H1 (cell line): ENCODE data around the gene SELENOO. TPM values are rescaled to one million over a fixed set of nuclear protein-coding genes. Genes with fewer than 3 reads are reported as not detected.

Source experiments
- CTCF ChIA-PET: fragments of 300-600 bp; sonication (Branson Sonifier 250); formaldehyde crosslinking; loops from one replicate; lab custom pipeline; 2021; ENCODE audit not compliant: partially characterized antibody; lab: Charles Lee
- POLR2A ChIA-PET: fragments of 300-600 bp; sonication (Branson Sonifier 250); formaldehyde crosslinking; loops from one replicate; lab custom pipeline; 2021; ENCODE audit warnings: inconsistent platforms; ENCODE audit not compliant: partially characterized antibody; lab: Charles Lee
- DNase-seq, 2 experiments: peaks; one replicate each; pipeline versions ENCODE4 v3.0.0 to v3.0.0-alpha.2; 2010 to 2022; ENCODE audit warnings: low spot score in 2 of 2, low read depth in 1 of 2, mixed read lengths in 1 of 2
- FAIRE-seq: peaks from 2 replicates; lab custom pipeline; 2011; peaks lifted over from hg19 to GRCh38; lab: Jason Lieb, UNC
- H2AFZ ChIP-seq: 2 replicates; pipeline ENCODE4 v1.8.1; 2012; ENCODE audit warnings: low read length, inconsistent platforms
- H2AK5ac ChIP-seq: 2 replicates; pipeline ENCODE4 v1.6.1; 2013; ENCODE audit warnings: low read depth, low read length
- H2BK120ac ChIP-seq: replicated peaks from 2 replicates; pipeline ENCODE3; 2013; ENCODE audit warnings: low read depth, low read length, inconsistent platforms
- H2BK12ac ChIP-seq: 2 replicates; pipeline ENCODE4 v1.6.1; 2013; ENCODE audit warnings: low read depth, low read length
- H2BK15ac ChIP-seq: 2 replicates; pipeline ENCODE4 v1.6.1; 2013; ENCODE audit warnings: low read length
- H2BK20ac ChIP-seq: 2 replicates; pipeline ENCODE4 v1.6.1; 2013; ENCODE audit warnings: low read length
- H2BK5ac ChIP-seq: 2 replicates; pipeline ENCODE4 v1.6.1; 2013; ENCODE audit warnings: low read depth, low read length
- H3K14ac ChIP-seq: 2 replicates; pipeline ENCODE4 v1.6.1; 2013; ENCODE audit warnings: inconsistent platforms; ENCODE audit not compliant: insufficient read length
- H3K18ac ChIP-seq: 2 replicates; pipeline ENCODE4 v1.6.1; 2013; ENCODE audit warnings: low read length; ENCODE audit errors: extremely low read depth
- H3K23ac ChIP-seq: 2 replicates; pipeline ENCODE4 v1.6.1; 2013; ENCODE audit warnings: inconsistent platforms; ENCODE audit not compliant: insufficient read length
- H3K23me2 ChIP-seq: 2 replicates; pipeline ENCODE4 v1.6.1; 2013; ENCODE audit warnings: low read depth, low read length
- H3K27ac ChIP-seq: 2 replicates; pipeline ENCODE4 v1.6.1; 2011; ENCODE audit warnings: low read depth, low read length, inconsistent platforms
- H3K27me3 ChIP-seq, 4 experiments: replicated peaks in 1 of 4; 1 replicate in 1 of 4; 2 replicates in 3 of 4; pipeline versions ENCODE4 v1.6.1 to v1.8.1; 2011 to 2013; ENCODE audit warnings: low read length in 3 of 4, mild to moderate bottlenecking in 3 of 4, inconsistent platforms in 2 of 4, mixed read lengths in 2 of 4, moderate library complexity in 1 of 4; ENCODE audit not compliant: control insufficient read depth in 3 of 4, insufficient read depth in 3 of 4; ENCODE audit errors: extremely low read depth in 1 of 4
- H3K36me3 ChIP-seq, 4 experiments: 2 replicates each; pipeline versions ENCODE4 v1.6.1 to v1.8.1; 2011 to 2013; ENCODE audit warnings: mild to moderate bottlenecking in 4 of 4, low read length in 3 of 4, moderate library complexity in 2 of 4, control low read depth in 1 of 4, inconsistent platforms in 1 of 4; ENCODE audit not compliant: insufficient read depth in 4 of 4, control insufficient read depth in 2 of 4
- H3K4ac ChIP-seq: replicated peaks from 2 replicates; pipeline ENCODE3; 2013; ENCODE audit warnings: low read length, low read depth, mixed read lengths, inconsistent platforms; ENCODE audit not compliant: insufficient read length
- H3K4me1 ChIP-seq, 4 experiments: replicated peaks in 1 of 4; 1 replicate in 1 of 4; 2 replicates in 3 of 4; pipeline versions ENCODE4 v1.6.1 to v1.8.1; 2011 to 2013; ENCODE audit warnings: low read length in 3 of 4, inconsistent platforms in 2 of 4, mixed read lengths in 1 of 4; ENCODE audit not compliant: insufficient read depth in 4 of 4, control insufficient read depth in 3 of 4
- H3K4me2 ChIP-seq, 2 experiments: 2 replicates each; pipeline versions ENCODE4 v1.6.1 to v1.8.1; 2011 to 2013; ENCODE audit warnings: low read depth in 2 of 2, low read length in 2 of 2, control low read depth in 1 of 2, inconsistent platforms in 1 of 2, mild to moderate bottlenecking in 1 of 2; ENCODE audit not compliant: insufficient read depth in 1 of 2
- H3K4me3 ChIP-seq, 4 experiments: fragments of 200-600, 300-600 bp in 1 of 4; sonication (generic), shearing (Covaris generic), sonication (Bioruptor Twin) in 1 of 4; 2 replicates each; pipeline versions ENCODE4 v1.5.1 to v1.8.1; 2011 to 2016; ENCODE audit warnings: low read length in 4 of 4, low read depth in 3 of 4, control low read depth in 2 of 4, inconsistent platforms in 2 of 4, mild to moderate bottlenecking in 2 of 4, mixed read lengths in 1 of 4, moderate library complexity in 1 of 4; ENCODE audit not compliant: insufficient read depth in 2 of 4; ENCODE audit errors: extremely low read depth in 1 of 4
- H3K56ac ChIP-seq: replicated peaks from 2 replicates; pipeline ENCODE3; 2013; ENCODE audit warnings: low read depth, mild to moderate bottlenecking, mixed read lengths, low read length, inconsistent platforms; ENCODE audit not compliant: insufficient read length
- H3K79me1 ChIP-seq: 2 replicates; pipeline ENCODE4 v1.6.1; 2013; ENCODE audit warnings: low read depth, low read length, control low read depth
- H3K79me2 ChIP-seq, 2 experiments: 2 replicates each; pipeline versions ENCODE4 v1.6.1 to v1.8.1; 2012 to 2013; ENCODE audit warnings: low read length in 2 of 2, mild to moderate bottlenecking in 2 of 2, inconsistent platforms in 1 of 2; ENCODE audit not compliant: insufficient read depth in 2 of 2, control insufficient read depth in 1 of 2
- H3K9ac ChIP-seq, 4 experiments: replicated peaks in 1 of 4; 1 replicate in 1 of 4; 2 replicates in 3 of 4; pipeline versions ENCODE4 v1.6.1 to v1.8.1; 2011 to 2013; ENCODE audit warnings: low read depth in 3 of 4, low read length in 3 of 4, control low read depth in 2 of 4, mild to moderate bottlenecking in 2 of 4, moderate library complexity in 2 of 4, inconsistent platforms in 1 of 4; ENCODE audit errors: extremely low read depth in 1 of 4
- H3K9me3 ChIP-seq, 2 experiments: 2 replicates each; pipeline versions ENCODE4 v1.6.1 to v1.8.1; 2012 to 2013; ENCODE audit warnings: mild to moderate bottlenecking in 2 of 2, moderate library complexity in 2 of 2, control low read depth in 1 of 2, inconsistent platforms in 1 of 2, low read depth in 1 of 2, low read length in 1 of 2, mixed read lengths in 1 of 2; ENCODE audit not compliant: insufficient read depth in 2 of 2
- H4K20me1 ChIP-seq, 2 experiments: replicated peaks in 1 of 2; 2 replicates each; pipeline versions ENCODE3 to v1.8.1; 2011 to 2013; ENCODE audit warnings: inconsistent platforms in 2 of 2, low read length in 2 of 2, mild to moderate bottlenecking in 1 of 2; ENCODE audit not compliant: insufficient read depth in 2 of 2, control insufficient read depth in 1 of 2
- H4K5ac ChIP-seq: 2 replicates; pipeline ENCODE4 v1.6.1; 2013; ENCODE audit warnings: low read length, low read depth, mixed read lengths, inconsistent platforms; ENCODE audit not compliant: insufficient read length
- H4K8ac ChIP-seq: 2 replicates; pipeline ENCODE4 v1.8.0; 2013; ENCODE audit warnings: mild to moderate bottlenecking, moderate library complexity, low read length, inconsistent platforms; ENCODE audit not compliant: insufficient read depth; ENCODE audit errors: extremely low read depth
- H4K91ac ChIP-seq: replicated peaks from 2 replicates; pipeline ENCODE3; 2013; ENCODE audit warnings: low read length, mixed read lengths, inconsistent platforms; ENCODE audit not compliant: insufficient read length
- BCL11A ChIP-seq, 2 experiments: IDR thresholded peaks; one replicate each; pipeline ENCODE4 v1.6.1; 2011; ENCODE audit warnings: low read depth in 2 of 2, low read length in 2 of 2, mild to moderate bottlenecking in 2 of 2
- RFX5 ChIP-seq: IDR thresholded peaks from 2 replicates; pipeline ENCODE4 v1.6.1; 2011; ENCODE audit warnings: low read depth, low read length, improper control_type of control experiment, borderline replicate concordance
- SIN3A ChIP-seq, 2 experiments: IDR thresholded peaks in 1 of 2; conservative IDR thresholded peaks in 1 of 2; 2 replicates each; pipeline ENCODE4 v1.6.1; 2011 to 2012; ENCODE audit warnings: low read length in 2 of 2, improper control_type of control experiment in 1 of 2, low read depth in 1 of 2, mild to moderate bottlenecking in 1 of 2
- WGBS, 2 experiments: shearing (Covaris generic) in 1 of 2; methylation state at CpG; one replicate each; pipeline versions ENCODE4 v1.1.6 to v1.1.7; 2013 to 2015; ENCODE audit warnings: low lambda C conversion rate in 2 of 2, mixed read lengths in 2 of 2, inconsistent platforms in 1 of 2, low coverage in 1 of 2, missing lambda C conversion rate in 1 of 2; ENCODE audit not compliant: insufficient replicate concordance in 2 of 2, insufficient coverage in 1 of 2, insufficient read length in 1 of 2; ENCODE audit errors: extremely low coverage in 1 of 2, missing lambda C conversion rate in 1 of 2; 5-methylcytosine and 5-hydroxymethylcytosine counted together
- polyA plus RNA-seq, 7 experiments: library from polyadenylated mRNA; depleted of rRNA in 3 of 7; stranded (reverse) in 5 of 7; unstranded in 2 of 7; fragments of >200 nt in 5 of 7; fragments of 200-250 nt in 2 of 7; gene quantifications; 1 replicate in 5 of 7; 2 replicates in 1 of 7; 4 replicates in 1 of 7; pipeline versions ENCODE4 v1.2.1 to v1.2.3, GENCODE V29; 2011 to 2013; ENCODE audit warnings: missing spikeins in 2 of 7, mixed read lengths in 2 of 7
- total RNA-seq: library from RNA; stranded (reverse); fragmentation: NEBNext Ultra II Directional; extraction: Animal tissue kit (Norgen Biotek cat#: 25700); gene quantifications from 2 replicates; pipeline ENCODE4 v1.2.1, GENCODE V29; 2021
- TF ChIP-seq, protein P1 (sequence below): IDR thresholded peaks from 2 replicates; pipeline ENCODE4 v1.6.1; 2012; ENCODE audit warnings: inconsistent platforms

Gene SELENOO
- total and polyA plus RNA-seq, 2 of the 8 experiments (the other 6 are each of a cell fraction or from before 2014, with no cell fraction given), result 18.6 to 25.1 TPM

DNA sequence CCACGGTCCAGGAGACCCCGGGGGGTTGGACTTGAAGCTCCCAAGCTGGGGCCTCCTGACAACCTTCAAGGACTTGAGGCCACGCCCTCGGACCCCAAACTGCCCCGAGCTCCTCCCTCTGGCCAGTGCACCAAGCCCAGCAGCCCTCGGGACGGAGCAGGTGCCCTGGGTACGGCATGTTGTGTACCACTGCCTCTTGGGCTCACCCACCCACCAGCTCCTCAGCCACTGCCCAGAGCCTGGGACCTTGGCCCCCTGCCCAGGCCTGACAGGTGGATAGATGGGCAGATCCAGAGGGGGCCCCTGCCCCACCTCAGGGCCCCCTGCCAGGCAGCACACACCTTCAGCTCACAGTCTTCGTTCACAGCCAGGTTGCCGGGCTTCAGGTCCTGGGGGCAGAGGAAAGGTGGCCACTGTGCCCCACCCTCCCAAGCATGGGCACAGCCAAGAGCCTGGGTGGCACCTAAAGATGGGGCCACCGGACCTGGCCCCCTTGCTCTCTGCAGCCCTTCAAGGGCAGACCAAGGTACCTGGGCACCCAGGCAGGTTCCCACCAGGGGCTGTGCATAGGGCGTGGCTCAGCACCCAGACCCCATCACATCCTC lies 55.5 kb downstream of the SELENOO start:
- no peak overlapping the region for H3K18ac ChIP-seq
- H2BK12ac ChIP-seq, result no peak overlapping the region
- H3K79me2 ChIP-seq, result no peaks in the 10 kb centered on the region
- no peak overlapping the region for H2AK5ac ChIP-seq
- no peak overlapping the region for H3K4me2 ChIP-seq
- peaks cover 1 to 11% (median 11%) of the 10 kb centered on the region in 4 experiments; a peak in 6 of 7 replicates for H3K27me3 ChIP-seq
- FAIRE-seq (no peak), DNase-seq (no peak)
- no peak overlapping the region for H3K23ac ChIP-seq
- 92% methylated on average over 11 of the region's 12 CpGs; no CpG with 5 or more reads in 1 of the 2 experiments for WGBS, 2 experiments
- H3K4ac ChIP-seq, result no peak overlapping the region
- no peak overlapping the region for H2BK20ac ChIP-seq
- peaks cover 0 to 8% (median 5%) of the 10 kb centered on the region in 4 experiments; a peak in 5 of 7 replicates for H3K4me1 ChIP-seq
- ChIA-PET CTCF (interaction anchor here (1.3 kb wide), 1 partner anchor 86 kb away, joined by 7 read pairs; no protein-coding TSS in a partner anchor), POLR2A (interaction anchor here (1.1 kb wide), 1 partner anchor 63 kb away, joined by 3 read pairs; no protein-coding TSS in a partner anchor)
- H3K27ac ChIP-seq, result no peak overlapping the region
- TF ChIP-seq, protein P1, sequence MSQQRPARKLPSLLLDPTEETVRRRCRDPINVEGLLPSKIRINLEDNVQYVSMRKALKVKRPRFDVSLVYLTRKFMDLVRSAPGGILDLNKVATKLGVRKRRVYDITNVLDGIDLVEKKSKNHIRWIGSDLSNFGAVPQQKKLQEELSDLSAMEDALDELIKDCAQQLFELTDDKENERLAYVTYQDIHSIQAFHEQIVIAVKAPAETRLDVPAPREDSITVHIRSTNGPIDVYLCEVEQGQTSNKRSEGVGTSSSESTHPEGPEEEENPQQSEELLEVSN, result no peak
- TF ChIP-seq RFX5 (no peak), SIN3A (conservative IDR thresholded peaks at IDR 0.05 in 1 of 2, IDR thresholded peaks at IDR 0.05 in 1 of 2; ENCODE audit: low read depth in 1 of 2, low read length in 2 of 2) (no peak), BCL11A (IDR thresholded peaks at IDR 0.05; ENCODE audit: low read depth in 2 of 2, low read length in 2 of 2) (no peak)
- peaks cover 5 to 12% of the 10 kb centered on the region in 2 experiments for H4K20me1 ChIP-seq
- no peak overlapping the region for H3K14ac ChIP-seq
- no peak overlapping the region for H3K4me3 ChIP-seq
- no peak overlapping the region for H2BK5ac ChIP-seq
- no peak overlapping the region for H3K9ac ChIP-seq
- H2BK15ac ChIP-seq, result no peak overlapping the region
- peaks cover 10% of the 10 kb centered on the region; the same call in 1 of the 2 replicates for H3K23me2 ChIP-seq
- no peak overlapping the region for H2AFZ ChIP-seq
- no peak overlapping the region for H4K5ac ChIP-seq
- no peaks in the 10 kb centered on the region for H3K9me3 ChIP-seq
- no peaks in the 10 kb centered on the region for H3K79me1 ChIP-seq
- no peak overlapping the region for H3K56ac ChIP-seq
- no peaks in the 10 kb centered on the region for H3K36me3 ChIP-seq
- no peak overlapping the region for H4K91ac ChIP-seq
- H4K8ac ChIP-seq, result no peak overlapping the region
- H2BK120ac ChIP-seq, result no peak overlapping the region
